CD4-positive, alpha-beta T cell treated with Interleukin-4 for 4 hours (primary cell): ENCODE results near the gene RAB20.
"Not testable (repeated sequence)": the region's sequence is repeated elsewhere in the genome, so short reads cannot be mapped to it uniquely, and the experiment has no call there.

Experiments
- DNase-seq: peaks from one replicate; pipeline ENCODE4 v3.0.0-alpha.2; 2020

RAB20 gene

GRCh38 chr13:110574161-110574560 lies 12.6 kb upstream of the RAB20 start:
- DNase-seq, result no peak

GRCh38 chr13:110572778-110573118 lies 11.2 kb upstream of the RAB20 start:
- DNase-seq, result no peak

- no peak for DNase-seq
Measured at GRCh38 chr13:110571896-110572777, 10.6 kb upstream of the RAB20 start.

DNA sequence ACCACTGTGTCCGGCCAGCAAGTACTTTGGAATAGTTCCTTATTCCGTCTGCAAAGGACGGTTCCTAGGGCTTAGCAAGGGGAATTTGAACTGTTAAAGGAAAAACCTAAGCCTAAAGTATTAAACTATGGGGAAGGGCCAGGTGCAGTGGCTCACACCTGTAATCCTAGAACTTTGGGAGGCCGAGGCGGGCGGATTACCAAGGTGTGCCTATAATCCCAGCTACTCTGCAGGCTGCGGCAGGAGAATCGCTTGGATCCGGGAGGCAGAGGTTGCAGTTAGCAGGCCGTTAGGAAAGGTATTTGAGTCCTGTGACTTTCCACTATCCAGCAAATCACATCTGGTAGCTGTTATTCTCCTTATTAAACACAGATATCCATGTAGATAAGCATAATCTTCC lies 9.4 kb upstream of the RAB20 start:
- no peak for DNase-seq

- DNase-seq, result not testable (repeated sequence)
Measured at GRCh38 chr13:110569962-110570361, 8.4 kb upstream of the RAB20 start.

- DNase-seq, result no peak
Measured at GRCh38 chr13:110568612-110569011, 7.1 kb upstream of the RAB20 start.

DNA sequence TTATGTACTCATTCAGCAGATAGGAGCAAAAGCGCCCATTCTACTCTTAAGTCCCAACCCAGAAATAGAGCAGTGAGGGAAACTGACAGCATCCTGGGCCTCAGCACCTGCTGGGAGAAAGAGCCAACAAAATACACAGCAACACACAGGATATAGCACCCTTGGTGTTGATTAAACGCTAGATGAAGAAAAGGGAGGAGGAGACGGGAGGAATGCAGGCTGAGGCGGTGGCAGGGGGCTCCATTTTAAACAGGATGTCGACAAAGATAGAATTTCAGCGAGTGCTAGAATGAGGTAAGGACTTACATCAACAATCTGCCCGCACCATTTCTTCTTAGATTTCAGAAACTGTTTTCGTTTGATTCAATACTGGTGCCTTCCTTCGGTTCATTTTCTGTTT lies 4.6 kb upstream of the RAB20 start:
- no peak for DNase-seq

GRCh38 chr13:110565296-110565695 lies 3.8 kb upstream of the RAB20 start:
- no peak for DNase-seq

GRCh38 chr13:110564472-110564985 lies 3.0 kb upstream of the RAB20 start:
- DNase-seq, result no peak

DNA sequence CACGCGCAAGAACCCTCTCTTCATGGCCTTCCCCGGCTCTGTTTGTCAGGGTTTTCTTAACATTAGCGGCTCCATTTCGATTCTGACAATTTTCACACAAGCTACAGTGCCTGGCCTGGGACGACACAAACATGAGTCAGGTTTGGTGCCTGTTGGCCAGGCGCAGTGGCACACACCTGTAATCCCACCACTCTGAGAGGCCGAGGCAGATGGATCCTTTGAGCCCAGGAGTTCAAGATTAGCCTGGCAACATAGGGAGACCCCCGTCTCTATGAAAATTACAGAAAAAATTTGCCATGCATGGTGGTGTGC lies 1.9 kb upstream of the RAB20 start:
- no peak for DNase-seq

GRCh38 chr13:110562696-110563462 lies 1.4 kb upstream of the RAB20 start:
- DNase-seq, result no peak

- peak; percentile 12 for DNase-seq
Measured at GRCh38 chr13:110562036-110562597, 595 bp upstream of the RAB20 start.

DNA sequence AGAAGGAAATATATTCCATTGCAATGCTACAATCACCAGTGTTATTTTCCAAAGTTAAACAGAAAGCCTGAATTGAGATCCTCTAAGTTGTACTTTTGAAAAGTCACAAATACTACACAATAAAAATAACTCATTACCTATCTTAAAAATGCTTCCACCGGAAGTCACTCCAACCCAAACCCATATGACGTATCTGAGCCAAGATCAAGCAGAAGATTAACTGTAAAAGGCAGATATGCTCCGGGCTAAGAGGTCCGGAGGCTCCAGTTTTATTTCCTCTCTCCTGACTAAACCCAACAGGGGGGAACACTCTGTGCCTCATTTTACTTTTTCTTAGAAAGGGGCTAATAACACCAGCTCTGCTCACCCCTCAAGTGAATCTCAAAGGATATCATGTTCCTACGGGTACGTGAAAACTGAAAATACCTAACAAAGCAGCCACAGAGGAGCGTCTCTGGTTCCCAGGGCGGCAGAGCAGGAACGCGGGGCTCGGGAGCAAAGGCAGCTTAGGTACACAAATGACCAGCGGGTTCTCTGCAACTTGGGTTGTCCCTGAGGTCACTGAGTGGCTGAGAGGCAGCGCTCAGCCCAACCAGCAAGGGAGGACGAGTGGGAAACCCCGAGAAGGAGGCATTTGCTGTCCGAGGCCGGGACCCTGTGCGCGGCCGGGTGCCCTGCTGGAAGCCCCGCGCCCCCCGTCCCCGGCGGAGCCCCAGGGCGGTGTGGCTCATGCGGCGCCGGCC lies 750 bp downstream of the RAB20 start:
- DNase-seq, result no peak

DNA sequence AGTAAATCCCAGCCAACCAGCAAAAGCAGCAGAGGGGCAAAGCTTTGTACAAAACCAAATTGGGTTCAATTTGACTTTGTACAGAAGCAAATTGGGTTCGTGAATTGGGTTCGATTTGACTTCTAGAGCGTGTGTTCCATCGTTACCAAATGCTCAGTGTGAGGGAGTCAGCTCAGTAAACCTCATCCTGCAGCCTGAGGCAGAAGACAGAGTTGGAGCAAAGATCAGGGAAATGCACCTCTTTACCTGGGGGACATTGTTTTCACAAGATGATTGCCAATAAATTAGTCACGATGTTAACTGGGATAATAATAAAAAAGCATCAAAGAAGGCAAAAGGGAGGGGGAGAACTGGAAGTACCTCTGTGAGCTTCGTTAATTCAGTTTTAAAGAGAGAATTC lies 1.5 kb downstream of the RAB20 start:
- DNase-seq, result no peak

- no peak for DNase-seq
Measured at GRCh38 chr13:110559429-110559943, 2.0 kb downstream of the RAB20 start.

GRCh38 chr13:110557610-110558305 lies 3.8 kb downstream of the RAB20 start:
- no peak for DNase-seq

GRCh38 chr13:110557082-110557481 lies 4.4 kb downstream of the RAB20 start:
- no peak for DNase-seq

- DNase-seq, result no peak
Measured at GRCh38 chr13:110556224-110556606, 5.3 kb downstream of the RAB20 start.

GRCh38 chr13:110555601-110556223 lies 5.8 kb downstream of the RAB20 start:
- no peak for DNase-seq

- no peak for DNase-seq
Measured at GRCh38 chr13:110554946-110555345, 6.6 kb downstream of the RAB20 start.

- DNase-seq, result no peak
Measured at GRCh38 chr13:110554227-110554836, 7.2 kb downstream of the RAB20 start.
